Kidney (tissue), 14 donors: ENCODE data around the gene ARIH1. TPM values are rescaled to one million over a fixed set of nuclear protein-coding genes. Genes with fewer than 3 reads are reported as not detected.

ENCODE experiments used
- DNase-seq, 5 donors: peaks; one replicate each; pipeline ENCODE4 v3.0.0-alpha.2; 2013 to 2020
- FAIRE-seq: peaks from 2 replicates; lab custom pipeline; 2012; peaks lifted over from hg19 to GRCh38; lab: Jason Lieb, UNC
- H3K27ac ChIP-seq, 2 donors: one replicate each; pipeline ENCODE4 v1.7.0; 2013; ENCODE audit warnings: low read depth in 2 of 2, low read length in 2 of 2, inconsistent platforms in 1 of 2
- H3K27me3 ChIP-seq: one replicate; pipeline ENCODE4 v1.7.1; 2013; ENCODE audit warnings: low read length, inconsistent platforms; ENCODE audit not compliant: control insufficient read depth, insufficient read depth
- H3K36me3 ChIP-seq, 3 donors: one replicate each; pipeline versions ENCODE4 v1.7.0 to v1.7.1; 2013; ENCODE audit warnings: low read length in 3 of 3, control low read depth in 1 of 3, inconsistent platforms in 1 of 3; ENCODE audit not compliant: insufficient read depth in 3 of 3, control insufficient read depth in 2 of 3
- H3K4me1 ChIP-seq, 3 donors: one replicate each; pipeline versions ENCODE4 v1.7.0 to v1.7.1; 2013; ENCODE audit warnings: low read length in 3 of 3, inconsistent platforms in 1 of 3, low read depth in 1 of 3; ENCODE audit not compliant: control insufficient read depth in 2 of 3, insufficient read depth in 2 of 3
- H3K4me3 ChIP-seq, 3 donors: one replicate each; pipeline versions ENCODE4 v1.7.0 to v1.8.1; 2013; ENCODE audit warnings: low read length in 3 of 3, control low read depth in 1 of 3, inconsistent platforms in 1 of 3
- H3K9ac ChIP-seq, 3 donors: one replicate each; pipeline versions ENCODE4 v1.7.0 to v1.7.1; 2013; ENCODE audit warnings: low read length in 3 of 3, control low read depth in 1 of 3, inconsistent platforms in 1 of 3
- H3K9me3 ChIP-seq, 3 donors: one replicate each; pipeline versions ENCODE4 v1.7.0 to v1.7.1; 2013; ENCODE audit warnings: low read length in 3 of 3, control low read depth in 1 of 3, inconsistent platforms in 1 of 3; ENCODE audit not compliant: control insufficient read depth in 2 of 3, insufficient read depth in 1 of 3
- intact Hi-C: fragments of 100-400 bp; cut with DNase I; formaldehyde crosslinking; loops from one replicate; pipeline ENCODE4 v1.11.1; 2022
- polyA plus RNA-seq: library from polyadenylated mRNA; stranded (reverse); fragments of 350-450 nt; fragmentation: Illumina TruSeq; extraction: RNeasy Lipid Tissue Mini Kit (QIAGEN cat#74804); gene quantifications from one replicate; pipeline ENCODE4 v1.2.3, GENCODE V29; 2014; ENCODE audit warnings: low read depth, low replicate concordance; ENCODE audit not compliant: insufficient read depth
- total RNA-seq: library from RNA; stranded (reverse); fragmentation: NEBNext Ultra II Directional; extraction: Animal tissue kit (Norgen Biotek cat#: 25700); gene quantifications from one replicate; pipeline ENCODE4 v1.2.1, GENCODE V29; 2021
- TF ChIP-seq, protein P1 (sequence below): IDR thresholded peaks from 3 replicates; pipeline ENCODE4 v1.5.1; 2012; ENCODE audit warnings: mild to moderate bottlenecking, moderate library complexity, borderline replicate concordance; ENCODE audit not compliant: insufficient read depth; ENCODE audit errors: extremely low read depth
- donor health status: control.
- donor health status: control.
- donor health status: control.
- donor health status: control.
- donor health status: control.
- donor health status: DM: yes; HTN: yes; CAD: no.
- donor health status: Normal renal cell carcinoma (clear cell type).

Gene ARIH1
- total and polyA plus RNA-seq, 2 donors from 2014 or later: 27.4 to 139 TPM

DNA sequence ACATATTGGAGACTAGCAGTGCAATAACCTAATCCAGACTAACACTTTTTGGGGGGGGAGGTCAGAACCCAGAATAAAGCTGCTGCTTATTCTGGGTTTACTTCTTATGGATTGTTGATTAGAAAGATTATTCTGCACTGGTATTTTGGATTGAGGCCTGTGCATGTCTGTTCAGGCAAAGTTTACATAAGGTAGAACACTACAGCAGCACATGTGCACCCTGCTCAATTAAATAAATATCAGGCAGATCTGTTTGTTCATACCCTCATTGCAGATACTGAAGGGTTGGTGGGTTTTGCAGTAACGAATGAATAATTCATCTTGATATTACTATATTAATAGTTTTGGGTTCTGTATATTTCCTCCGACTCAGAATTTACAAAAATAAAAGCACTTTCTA, 19.1 kb downstream of the ARIH1 start:
- no peak for DNase-seq
- peaks cover 0 to 8% (median 3%) of the 10 kb centered on the region in 3 donors for H3K4me1 ChIP-seq
- no peak overlapping the region for H3K27ac ChIP-seq
- H3K27me3 ChIP-seq: no peaks in the 10 kb centered on the region
- TF ChIP-seq, protein P1, sequence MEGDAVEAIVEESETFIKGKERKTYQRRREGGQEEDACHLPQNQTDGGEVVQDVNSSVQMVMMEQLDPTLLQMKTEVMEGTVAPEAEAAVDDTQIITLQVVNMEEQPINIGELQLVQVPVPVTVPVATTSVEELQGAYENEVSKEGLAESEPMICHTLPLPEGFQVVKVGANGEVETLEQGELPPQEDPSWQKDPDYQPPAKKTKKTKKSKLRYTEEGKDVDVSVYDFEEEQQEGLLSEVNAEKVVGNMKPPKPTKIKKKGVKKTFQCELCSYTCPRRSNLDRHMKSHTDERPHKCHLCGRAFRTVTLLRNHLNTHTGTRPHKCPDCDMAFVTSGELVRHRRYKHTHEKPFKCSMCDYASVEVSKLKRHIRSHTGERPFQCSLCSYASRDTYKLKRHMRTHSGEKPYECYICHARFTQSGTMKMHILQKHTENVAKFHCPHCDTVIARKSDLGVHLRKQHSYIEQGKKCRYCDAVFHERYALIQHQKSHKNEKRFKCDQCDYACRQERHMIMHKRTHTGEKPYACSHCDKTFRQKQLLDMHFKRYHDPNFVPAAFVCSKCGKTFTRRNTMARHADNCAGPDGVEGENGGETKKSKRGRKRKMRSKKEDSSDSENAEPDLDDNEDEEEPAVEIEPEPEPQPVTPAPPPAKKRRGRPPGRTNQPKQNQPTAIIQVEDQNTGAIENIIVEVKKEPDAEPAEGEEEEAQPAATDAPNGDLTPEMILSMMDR: no peak
- H3K4me3 ChIP-seq: no peak overlapping the region
- H3K9ac ChIP-seq: no peak overlapping the region
- no peak for FAIRE-seq
- H3K36me3 ChIP-seq: no peaks in the 10 kb centered on the region
- H3K9me3 ChIP-seq: no peaks in the 10 kb centered on the region
- intact Hi-C loops: no loop called here

- H3K9me3 ChIP-seq: no peaks in the 10 kb centered on the region
- no peaks in the 10 kb centered on the region for H3K27me3 ChIP-seq
- intact Hi-C loops: no loop called here
- DNase-seq: no peak
- FAIRE-seq: no peak
- TF ChIP-seq, protein P1: no peak
- no peaks in the 10 kb centered on the region for H3K36me3 ChIP-seq
- peaks cover 0 to 8% (median 3%) of the 10 kb centered on the region in 3 donors for H3K4me1 ChIP-seq
- no peak overlapping the region for H3K27ac ChIP-seq
- no peak overlapping the region for H3K4me3 ChIP-seq
- H3K9ac ChIP-seq: no peak overlapping the region
Measured at GRCh38 chr15:72495007-72495406, 20.9 kb downstream of the ARIH1 start.

- intact Hi-C loops: no loop called here
- Histone ChIP-seq H3K36me3 (no peaks in the 10 kb centered on the region), H3K4me1 (peaks cover 0 to 8% (median 3%) of the 10 kb centered on the region in 3 donors), H3K4me3 (no peak overlapping the region), H3K27me3 (no peaks in the 10 kb centered on the region), H3K9ac (no peak overlapping the region), H3K9me3 (no peaks in the 10 kb centered on the region), H3K27ac (no peak overlapping the region)
- TF ChIP-seq, protein P1: no peak
- DNase-seq (no peak), FAIRE-seq (no peak)
Measured at GRCh38 chr15:72496783-72497182, 22.7 kb downstream of the ARIH1 start.

DNA sequence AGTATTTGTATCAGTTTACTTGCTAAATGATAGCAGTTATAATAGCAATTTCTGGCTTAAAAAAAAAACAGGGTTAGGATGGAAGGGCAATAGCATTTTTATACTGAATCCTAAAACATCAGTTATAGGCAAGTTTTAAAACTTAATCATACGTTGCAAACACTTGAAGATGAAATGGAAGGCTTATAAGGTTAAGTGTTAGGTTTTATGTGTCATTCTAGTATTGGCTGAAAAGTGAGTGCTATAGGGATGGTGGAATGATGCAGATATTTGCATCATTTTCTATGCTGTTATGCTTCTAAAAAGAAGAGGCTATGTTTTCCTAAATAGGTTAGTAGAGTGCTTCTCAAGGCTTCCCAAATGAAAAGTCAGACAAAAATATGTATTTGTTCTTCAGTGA, 23.3 kb downstream of the ARIH1 start:
- no peak overlapping the region for H3K4me3 ChIP-seq
- H3K36me3 ChIP-seq: no peaks in the 10 kb centered on the region
- TF ChIP-seq, protein P1: no peak
- DNase-seq (no peak), FAIRE-seq (no peak)
- peaks cover 0 to 8% (median 3%) of the 10 kb centered on the region in 3 donors for H3K4me1 ChIP-seq
- H3K27me3 ChIP-seq: no peaks in the 10 kb centered on the region
- H3K27ac ChIP-seq: no peak overlapping the region
- no peak overlapping the region for H3K9ac ChIP-seq
- intact Hi-C loops: no loop called here
- H3K9me3 ChIP-seq: no peaks in the 10 kb centered on the region
